GM23338 (cell line): Measurements from ENCODE around the gene HNRNPM. TPM values are rescaled to one million over a fixed set of nuclear protein-coding genes. Genes with fewer than 3 reads are reported as not detected.

Experiments
- ATAC-seq: fragments of 200-7000 bp; cut with Tn5 transposase; 3 replicates; pipeline ENCODE4 v1.9.1; 2020
- DNase-seq: peaks from one replicate; pipeline ENCODE4 v3.0.0-alpha.2; 2015; ENCODE audit warnings: low spot score
- H2AFZ ChIP-seq: fragments of 200-600 bp; sonication (generic); 2 replicates; pipeline ENCODE4 v1.8.0; 2016; ENCODE audit warnings: antibody characterized with exemption, mild to moderate bottlenecking, moderate library complexity
- H3F3A ChIP-seq: fragments of 200-600 bp; sonication (generic); replicated peaks from 2 replicates; pipeline ENCODE4 v1.8.0; 2017; ENCODE audit warnings: antibody characterized with exemption, mixed run types, low read depth
- H3K27ac ChIP-seq: fragments of 200-600 bp; sonication (generic); 2 replicates; pipeline ENCODE4 v1.6.1; 2016; ENCODE audit warnings: low read depth
- H3K27me3 ChIP-seq: fragments of 200-600 bp; sonication (generic); 2 replicates; pipeline ENCODE4 v1.8.0; 2016; ENCODE audit warnings: mild to moderate bottlenecking, mixed run types, moderate library complexity; ENCODE audit not compliant: insufficient read depth
- H3K36me3 ChIP-seq: fragments of 200-600 bp; sonication (generic); 2 replicates; pipeline ENCODE4 v1.8.0; 2016; ENCODE audit warnings: mild to moderate bottlenecking; ENCODE audit not compliant: insufficient read depth
- H3K4me1 ChIP-seq: fragments of 200-600 bp; sonication (generic); 2 replicates; pipeline ENCODE4 v1.8.0; 2016; ENCODE audit warnings: mild to moderate bottlenecking, moderate library complexity; ENCODE audit not compliant: insufficient read depth
- H3K4me2 ChIP-seq: fragments of 200-600 bp; sonication (generic); 2 replicates; pipeline ENCODE4 v1.7.1; 2017; ENCODE audit warnings: mixed run types
- H3K4me3 ChIP-seq: fragments of 200-600 bp; sonication (generic); 2 replicates; pipeline ENCODE4 v1.6.1; 2016; ENCODE audit warnings: mixed run types
- H3K79me2 ChIP-seq: fragments of 200-600 bp; sonication (generic); replicated peaks from 2 replicates; pipeline ENCODE4 v1.8.0; 2017; ENCODE audit warnings: mild to moderate bottlenecking; ENCODE audit not compliant: insufficient read depth
- H3K9me2 ChIP-seq: fragments of 200-600 bp; sonication (generic); 2 replicates; pipeline ENCODE4 v1.8.0; 2017; ENCODE audit not compliant: insufficient read depth
- H4K20me1 ChIP-seq: fragments of 200-600 bp; sonication (generic); replicated peaks from 2 replicates; pipeline ENCODE4 v1.8.0; 2017; ENCODE audit warnings: mild to moderate bottlenecking; ENCODE audit not compliant: insufficient read depth
- H3K27ac Mint-ChIP-seq: 2 replicates; pipeline ENCODE4 v1.8.0; 2020; ENCODE audit warnings: inconsistent platforms, mild to moderate bottlenecking, moderate library complexity, mixed read lengths
- H3K27me3 Mint-ChIP-seq: 3 replicates; pipeline ENCODE4 v1.8.0; 2022; ENCODE audit warnings: low read depth, mild to moderate bottlenecking, moderate library complexity, mixed read lengths, inconsistent platforms; ENCODE audit not compliant: insufficient read depth, poor library complexity
- H3K36me3 Mint-ChIP-seq: 3 replicates; pipeline ENCODE4 v1.8.0; 2021; ENCODE audit warnings: low read depth, mild to moderate bottlenecking, inconsistent platforms, moderate library complexity, mixed read lengths
- H3K4me1 Mint-ChIP-seq: 3 replicates; pipeline ENCODE4 v1.8.0; 2020; ENCODE audit warnings: mild to moderate bottlenecking, inconsistent platforms, mixed read lengths
- H3K4me3 Mint-ChIP-seq: 3 replicates; pipeline ENCODE4 v1.8.0; 2021; ENCODE audit warnings: moderate library complexity, mild to moderate bottlenecking, inconsistent platforms, mixed read lengths
- H3K9me3 Mint-ChIP-seq: 3 replicates; pipeline ENCODE4 v1.8.0; 2020; ENCODE audit warnings: moderate library complexity, mild to moderate bottlenecking, inconsistent platforms, mixed read lengths
- CREB1 ChIP-seq: fragments of 250-450 bp; sonication (Bioruptor Pico); IDR thresholded peaks from 2 replicates; pipeline ENCODE4 v1.5.0; 2020; ENCODE audit warnings: low read depth, mild to moderate bottlenecking, moderate library complexity
- EZH2 ChIP-seq: fragments of 200-600 bp; sonication (generic); IDR thresholded peaks from one replicate; pipeline ENCODE4 v1.8.0; 2017; ENCODE audit warnings: antibody characterized with exemption, mild to moderate bottlenecking, low read depth; ENCODE audit not compliant: unreplicated experiment
- ZNF331 ChIP-seq: fragments of 250-450 bp; sonication (Bioruptor Pico); IDR thresholded peaks from 2 replicates; pipeline ENCODE4 v1.5.0; 2020; ENCODE audit warnings: low read depth, mild to moderate bottlenecking, moderate library complexity
- polyA plus RNA-seq: library from polyadenylated mRNA; unstranded; fragments of >200 nt; fragmentation: Nextera tagmentation; extraction: Ambion mirVana; gene quantifications from 2 replicates; pipeline ENCODE4 v1.2.1, GENCODE V29; 2016
- total RNA-seq: library from RNA; depleted of rRNA; stranded (reverse); fragments of >200 nt; shearing (Covaris generic); gene quantifications from 2 replicates; pipeline ENCODE4 v1.2.3, GENCODE V29; 2014; rRNA removed
- TF ChIP-seq, protein P1 (sequence below): IDR thresholded peaks from 2 replicates; pipeline ENCODE4 v1.6.1; 2016; ENCODE audit warnings: antibody characterized with exemption

HNRNPM gene
- total and polyA plus RNA-seq, 2 experiments from 2014 or later, result 291 to 389 TPM

DNA sequence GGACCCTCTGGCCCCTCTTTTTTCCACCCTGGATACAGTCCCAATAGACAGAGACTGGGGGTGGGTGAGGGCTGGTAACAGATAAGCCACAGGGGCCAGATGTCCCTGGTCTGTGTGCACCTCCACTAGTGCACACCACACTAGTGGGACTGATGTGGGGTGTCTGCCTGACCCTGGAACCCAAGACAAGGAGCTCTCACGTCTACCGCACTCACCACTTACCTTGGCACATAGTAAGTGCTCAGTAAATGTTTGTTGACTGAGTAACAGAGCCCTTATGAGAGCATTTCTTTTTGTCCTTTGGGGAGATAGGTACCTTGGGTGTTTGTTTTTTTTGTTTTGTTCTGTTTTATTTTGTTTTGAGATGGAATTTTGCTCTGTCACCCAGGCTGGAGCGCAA is 92.3 kb downstream of the HNRNPM start:
- Mint-ChIP-seq H3K9me3 (no peaks in the 10 kb centered on the region), H3K4me3 (no peak overlapping the region), H3K4me1 (no peaks in the 10 kb centered on the region), H3K36me3 (no peaks in the 10 kb centered on the region), H3K27me3 (peaks cover 4% of the 10 kb centered on the region), H3K27ac (no peak overlapping the region)
- Histone ChIP-seq H3K27ac (no peak overlapping the region), H3K79me2 (no peaks in the 10 kb centered on the region), H3K9me2 (no peaks in the 10 kb centered on the region), H3K4me1 (peaks cover 3% of the 10 kb centered on the region; the same call in 1 of the 2 replicates), H3K27me3 (no peaks in the 10 kb centered on the region), H3K4me3 (no peak overlapping the region), H2AFZ (no peak overlapping the region), H3K4me2 (no peak overlapping the region), H4K20me1 (no peaks in the 10 kb centered on the region; the same call in 1 of the 2 replicates), H3K36me3 (no peaks in the 10 kb centered on the region), H3F3A (no peaks in the 10 kb centered on the region)
- DNase-seq (no peak), ATAC-seq (no peak)
- TF ChIP-seq CREB1 (CRISPR knock-in tag) (no peak), ZNF331 (CRISPR knock-in tag) (no peak), EZH2 (no peak)
- TF ChIP-seq, protein P1, sequence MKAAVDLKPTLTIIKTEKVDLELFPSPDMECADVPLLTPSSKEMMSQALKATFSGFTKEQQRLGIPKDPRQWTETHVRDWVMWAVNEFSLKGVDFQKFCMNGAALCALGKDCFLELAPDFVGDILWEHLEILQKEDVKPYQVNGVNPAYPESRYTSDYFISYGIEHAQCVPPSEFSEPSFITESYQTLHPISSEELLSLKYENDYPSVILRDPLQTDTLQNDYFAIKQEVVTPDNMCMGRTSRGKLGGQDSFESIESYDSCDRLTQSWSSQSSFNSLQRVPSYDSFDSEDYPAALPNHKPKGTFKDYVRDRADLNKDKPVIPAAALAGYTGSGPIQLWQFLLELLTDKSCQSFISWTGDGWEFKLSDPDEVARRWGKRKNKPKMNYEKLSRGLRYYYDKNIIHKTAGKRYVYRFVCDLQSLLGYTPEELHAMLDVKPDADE, result no peak

Other genes with a start within 250 kb of the HNRNPM start
- gene CERS4, start 235.6 kb upstream of the HNRNPM start, total RNA-seq, result 96.2 and 109 TPM in 2 replicates
- gene CERS4, start 235.6 kb upstream of the HNRNPM start, polyA plus RNA-seq, result 68.5 and 74.5 TPM in 2 replicates
- 84.9 and 124 TPM in 2 replicates for gene CD320, start 136.6 kb upstream of the HNRNPM start, total RNA-seq
- gene CD320, start 136.6 kb upstream of the HNRNPM start, polyA plus RNA-seq, result 87.0 and 90.0 TPM in 2 replicates
- 35.1 and 38.3 TPM in 2 replicates for gene NDUFA7, start 123.6 kb upstream of the HNRNPM start, total RNA-seq
- gene NDUFA7, start 123.6 kb upstream of the HNRNPM start, polyA plus RNA-seq, result 344 and 364 TPM in 2 replicates
- gene RPS28, start 123.5 kb upstream of the HNRNPM start, total RNA-seq, result 151 and 174 TPM in 2 replicates
- 1,790 and 2,003 TPM in 2 replicates for gene RPS28, start 123.5 kb upstream of the HNRNPM start, polyA plus RNA-seq
- gene KANK3, start 101.7 kb upstream of the HNRNPM start, total RNA-seq, result 8.7 and 9.3 TPM in 2 replicates
- 2.0 and 2.2 TPM in 2 replicates for gene KANK3, start 101.7 kb upstream of the HNRNPM start, polyA plus RNA-seq
- gene ANGPTL4, start 80.8 kb upstream of the HNRNPM start, total RNA-seq, result 1.4 and 2.2 TPM in 2 replicates
- 1.9 and 2.1 TPM in 2 replicates for gene ANGPTL4, start 80.8 kb upstream of the HNRNPM start, polyA plus RNA-seq
- 70.0 and 79.6 TPM in 2 replicates for gene RAB11B, start 54.6 kb upstream of the HNRNPM start, total RNA-seq
- gene RAB11B, start 54.6 kb upstream of the HNRNPM start, polyA plus RNA-seq, result 64.8 and 66.0 TPM in 2 replicates
- gene MARCHF2, start 31.7 kb upstream of the HNRNPM start, total RNA-seq, result 50.1 and 58.7 TPM in 2 replicates
- 18.9 and 20.7 TPM in 2 replicates for gene MARCHF2, start 31.7 kb upstream of the HNRNPM start, polyA plus RNA-seq
- 0.07 and 0.31 TPM in 2 replicates for gene PRAM1, start 57.7 kb downstream of the HNRNPM start, total RNA-seq
- 0.54 TPM in 1 of 2 replicates, not detected in the other for gene PRAM1, start 57.7 kb downstream of the HNRNPM start, polyA plus RNA-seq
- gene ZNF414, start 69.2 kb downstream of the HNRNPM start, total RNA-seq, result 29.2 and 45.0 TPM in 2 replicates
- 27.4 and 31.6 TPM in 2 replicates for gene ZNF414, start 69.2 kb downstream of the HNRNPM start, polyA plus RNA-seq
- gene MYO1F, start 132.5 kb downstream of the HNRNPM start, total RNA-seq, result 3.8 and 3.9 TPM in 2 replicates
- 5.7 and 7.1 TPM in 2 replicates for gene MYO1F, start 132.5 kb downstream of the HNRNPM start, polyA plus RNA-seq
- 25.9 and 29.0 TPM in 2 replicates for gene ADAMTS10, start 165.7 kb downstream of the HNRNPM start, total RNA-seq
- 4.8 and 5.0 TPM in 2 replicates for gene ADAMTS10, start 165.7 kb downstream of the HNRNPM start, polyA plus RNA-seq
- not detected in 2 replicates for gene NFILZ, start 185.7 kb downstream of the HNRNPM start, total RNA-seq
- not detected in 2 replicates for gene NFILZ, start 185.7 kb downstream of the HNRNPM start, polyA plus RNA-seq